HG03039 (cell line): Measurements from ENCODE around the gene MAGEA9.
"Not testable (repeated sequence)": the region's sequence is repeated elsewhere in the genome, so short reads cannot be mapped to it uniquely, and the experiment has no call there.

Experiments used
- ATAC-seq: cut with Tn5 transposase; IDR thresholded peaks from one replicate; pipeline ENCODE4 v1.9.1; 2021; ENCODE audit warnings: mild to moderate bottlenecking, moderate library complexity; ENCODE audit not compliant: unreplicated experiment

MAGEA9 gene

DNA sequence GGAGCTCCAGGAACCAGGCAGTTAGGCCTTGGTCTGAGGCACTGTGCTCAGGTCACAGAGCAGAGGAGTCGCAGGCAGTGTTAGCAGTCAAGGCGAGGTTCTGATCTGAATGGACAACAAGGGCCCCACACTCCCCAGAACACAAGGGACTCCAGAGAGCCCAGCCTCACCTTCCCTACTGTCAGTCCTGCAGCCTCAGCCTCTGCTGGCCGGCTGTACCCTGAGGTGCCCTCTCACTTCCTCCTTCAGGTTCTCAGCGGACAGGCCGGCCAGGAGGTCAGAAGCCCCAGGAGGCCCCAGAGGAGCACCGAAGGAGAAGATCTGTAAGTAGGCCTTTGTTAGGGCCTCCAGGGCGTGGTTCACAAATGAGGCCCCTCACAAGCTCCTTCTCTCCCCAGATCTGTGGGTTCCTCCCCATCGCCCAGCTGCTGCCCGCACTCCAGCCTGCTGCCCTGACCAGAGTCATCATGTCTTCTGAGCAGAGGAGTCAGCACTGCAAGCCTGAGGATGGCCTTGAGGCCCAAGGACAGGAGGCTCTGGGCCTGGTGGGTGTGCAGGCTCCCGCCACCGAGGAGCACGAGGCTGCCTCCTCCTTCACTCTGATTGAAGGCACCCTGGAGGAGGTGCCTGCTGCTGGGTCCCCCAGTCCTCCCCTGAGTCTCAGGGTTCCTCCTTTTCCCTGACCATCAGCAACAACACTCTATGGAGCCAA is 26.2 kb downstream of the MAGEA9 start:
- ATAC-seq = no peak

DNA sequence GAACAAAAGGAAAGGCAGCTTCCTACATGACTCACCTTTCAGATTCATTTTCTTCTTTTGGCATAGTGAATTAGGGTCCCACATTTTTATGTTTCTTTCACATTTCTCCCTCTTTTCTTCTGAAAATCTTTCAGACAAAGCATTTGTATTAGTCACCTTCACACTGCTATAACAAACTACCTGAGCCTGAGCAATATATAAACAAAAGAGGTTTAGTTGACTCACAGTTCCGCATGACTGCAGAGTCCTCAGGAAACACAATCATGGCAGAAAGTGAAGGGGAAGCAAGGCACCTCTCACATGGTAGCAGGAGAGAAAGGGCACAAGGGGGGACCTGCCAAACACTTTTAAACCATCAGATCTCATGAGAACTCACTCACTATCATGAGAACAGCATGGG is 36.9 kb downstream of the MAGEA9 start:
- ATAC-seq = no peak

DNA sequence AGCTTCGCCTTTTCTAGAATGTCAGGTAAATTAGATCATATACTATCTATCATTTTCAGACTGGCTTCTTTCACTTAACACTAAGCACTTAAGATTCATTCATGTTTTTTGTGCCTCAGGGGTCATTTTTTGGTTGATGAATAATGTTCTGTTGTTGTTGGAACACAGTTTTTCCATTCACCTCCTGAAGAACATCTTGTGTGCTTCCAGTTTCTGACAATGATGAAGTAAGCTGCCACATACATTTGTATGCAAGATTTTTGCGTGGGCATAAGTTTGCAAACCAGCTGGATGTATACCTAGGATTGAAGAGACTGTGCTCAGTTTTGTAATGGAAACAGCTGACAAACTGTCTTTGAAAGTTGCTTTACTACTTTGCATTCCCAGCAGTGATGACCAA is 37.6 kb downstream of the MAGEA9 start:
- ATAC-seq = no peak

DNA sequence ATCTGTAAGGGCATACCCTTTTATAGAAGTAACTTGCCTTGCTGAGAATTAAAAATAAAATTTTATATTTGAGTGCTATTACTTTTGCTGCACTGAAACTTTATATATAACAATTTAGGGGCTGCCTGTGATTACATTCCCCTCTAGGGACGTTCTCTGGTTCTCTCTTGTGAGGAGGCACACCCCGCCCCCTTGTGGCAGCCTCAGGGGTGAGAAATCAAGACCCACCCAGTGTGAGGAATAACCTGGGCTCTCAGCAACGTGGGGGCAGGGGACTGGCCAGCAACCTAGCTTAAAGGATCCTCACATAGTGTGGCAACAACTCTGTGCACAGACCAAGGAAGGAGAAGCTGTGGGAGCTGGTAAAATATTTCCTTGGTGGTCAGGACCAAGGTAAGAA is 43.7 kb downstream of the MAGEA9 start:
- no peak for ATAC-seq

DNA sequence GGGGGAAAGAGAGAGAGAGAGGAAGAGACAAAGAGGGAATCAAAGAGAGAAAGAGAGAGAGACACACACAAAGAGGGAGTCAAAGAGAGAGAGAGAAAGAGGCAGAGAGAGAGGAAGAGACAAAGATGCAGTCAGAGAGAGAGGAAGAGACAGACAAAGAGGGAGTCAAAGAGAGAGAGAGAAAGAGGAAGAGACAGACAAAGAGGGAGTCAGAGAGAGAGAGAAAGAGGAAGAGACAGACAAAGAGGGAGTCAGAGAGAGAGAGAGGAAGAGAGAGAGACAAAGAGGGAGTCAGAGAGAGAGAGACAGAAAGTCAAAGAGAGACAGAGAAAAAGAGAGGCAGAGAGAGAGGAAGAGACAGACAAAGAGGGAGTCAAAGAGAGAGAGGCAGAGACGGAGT is 45.5 kb downstream of the MAGEA9 start:
- no peak for ATAC-seq

DNA sequence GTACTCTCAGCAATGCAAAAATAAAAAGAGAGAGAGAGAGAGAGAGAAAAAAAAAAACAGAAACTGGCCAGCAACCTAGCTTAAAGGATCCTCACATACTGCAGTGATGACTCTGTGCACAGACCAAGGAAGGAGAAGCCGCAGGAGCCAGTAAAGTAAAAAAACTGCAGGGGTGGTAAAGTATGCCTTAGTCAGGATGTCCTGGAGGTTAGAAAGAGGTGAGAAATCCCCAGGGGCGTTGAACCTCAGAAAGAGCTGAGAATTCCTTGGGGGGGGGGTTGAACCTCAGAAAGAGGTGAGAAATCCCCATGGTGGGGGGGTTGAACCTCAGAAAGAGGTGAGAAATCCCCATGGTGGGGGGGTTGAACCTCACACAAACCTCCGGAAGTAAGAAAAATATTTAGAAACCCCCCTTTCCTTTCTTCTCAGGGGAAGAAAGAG is 48.0 kb downstream of the MAGEA9 start:
- no peak for ATAC-seq

DNA sequence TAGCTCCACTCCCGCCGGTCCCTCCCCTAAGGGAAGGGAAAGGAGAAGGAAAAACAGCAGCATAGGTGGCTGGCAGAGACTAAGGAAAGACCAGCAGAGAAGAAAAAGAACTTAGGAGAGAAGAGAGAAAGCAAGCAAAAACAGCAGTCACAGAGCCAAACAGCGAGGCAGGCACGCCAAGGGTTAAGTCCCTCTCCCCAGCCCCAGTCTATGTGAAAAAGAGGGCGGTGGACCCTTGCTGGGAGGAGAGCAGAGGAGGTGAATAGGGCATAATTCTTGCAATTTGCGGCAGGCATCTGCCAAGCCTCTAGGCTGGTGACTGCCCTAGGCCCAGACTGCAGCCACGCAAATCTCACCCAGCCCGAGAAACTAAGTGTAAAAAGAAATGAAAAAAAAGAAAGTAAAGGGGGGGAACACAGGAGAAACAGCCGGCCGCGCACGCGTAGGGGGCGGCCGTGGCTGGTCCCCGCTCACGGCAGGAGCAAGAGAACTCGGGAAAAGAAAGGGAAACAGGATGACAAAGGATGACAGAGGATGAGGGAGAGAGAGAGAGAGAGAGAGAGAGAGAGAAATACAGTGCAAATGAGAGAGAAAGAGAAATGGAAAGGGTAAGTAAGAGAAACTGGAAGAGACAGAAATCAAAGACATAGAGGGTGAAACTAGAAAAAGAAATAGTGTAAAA is 48.6 kb downstream of the MAGEA9 start:
- no peak for ATAC-seq

DNA sequence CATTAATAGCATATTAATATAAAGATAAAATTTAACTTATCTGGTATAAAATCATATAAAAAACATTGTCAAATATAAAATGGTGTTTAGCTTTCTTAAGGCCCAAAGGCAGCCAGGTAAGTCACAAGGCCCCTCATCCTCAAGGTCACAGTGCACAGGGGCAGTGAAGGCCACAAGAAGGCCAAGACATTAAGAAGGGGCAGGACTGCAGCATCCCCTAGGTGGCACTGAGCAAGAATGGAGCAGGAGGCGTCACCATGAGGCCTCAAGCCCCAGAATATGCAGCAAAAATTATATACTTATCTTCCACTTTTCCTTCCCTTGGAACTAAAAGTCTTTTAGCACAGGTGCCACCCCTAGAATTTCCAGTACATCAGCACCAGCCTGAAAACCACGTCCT is 49.7 kb downstream of the MAGEA9 start:
- ATAC-seq = no peak

DNA sequence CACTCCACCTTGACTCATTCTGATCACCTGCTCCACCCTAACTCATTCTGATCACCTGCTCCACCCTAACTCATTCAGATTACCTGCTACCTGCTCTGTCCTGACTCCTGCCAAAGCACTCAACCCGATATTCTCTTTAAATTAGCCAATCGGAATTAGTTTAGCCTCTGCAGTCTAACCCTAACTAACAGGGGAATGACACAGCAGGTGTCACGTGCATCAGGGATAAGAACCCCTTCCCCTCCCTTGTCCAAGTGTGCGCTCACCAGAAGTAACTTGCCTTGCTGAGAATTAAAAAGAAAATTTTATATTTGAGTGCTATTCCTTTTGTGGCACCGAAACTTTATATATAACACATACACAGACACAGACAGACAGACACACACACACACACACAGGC is 55.0 kb downstream of the MAGEA9 start:
- ATAC-seq = not testable (repeated sequence)

DNA sequence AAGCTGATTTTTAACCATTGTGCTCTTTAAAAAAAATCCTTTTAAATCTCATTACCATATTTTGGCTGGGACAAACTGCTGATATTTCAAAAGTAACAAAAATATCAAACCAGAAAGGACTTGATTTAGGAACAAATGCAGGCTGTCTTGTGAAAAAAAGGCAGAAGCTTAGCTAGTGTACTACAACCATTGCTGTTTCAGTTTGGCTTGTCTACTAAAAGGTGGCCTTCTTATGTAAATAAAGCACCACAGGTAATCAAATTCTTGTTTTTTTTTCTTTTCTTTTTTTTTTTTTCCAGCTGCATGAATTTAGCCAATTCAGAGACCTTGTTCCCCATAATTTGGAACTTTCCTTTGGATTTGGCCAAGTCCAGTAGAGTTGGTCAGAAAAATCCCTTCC is 55.4 kb downstream of the MAGEA9 start:
- ATAC-seq = no peak
